22Rv1 (cell line): ENCODE data around the gene AKAP9.

Source experiments
- H3K27ac ChIP-seq: fragments of 450-650 bp; 2 replicates; pipeline ENCODE4 v1.5.1; 2017
- CTCF ChIP-seq: fragments of 450-650 bp; IDR thresholded peaks from 2 replicates; pipeline ENCODE4 v1.5.1; 2017; ENCODE audit warnings: mild to moderate bottlenecking
- ZFX ChIP-seq: fragments of 450-650 bp; IDR thresholded peaks from 2 replicates; pipeline ENCODE4 v1.6.1; 2017; ENCODE audit warnings: antibody characterized with exemption, borderline replicate concordance

AKAP9 gene

GRCh38 chr7:91993976-91994375 is 53.3 kb downstream of the AKAP9 start:
- no peak overlapping the region for H3K27ac ChIP-seq
- TF ChIP-seq ZFX, result no peak
- TF ChIP-seq CTCF, result no peak

- no peak overlapping the region for H3K27ac ChIP-seq
- no peak for TF ChIP-seq ZFX
- TF ChIP-seq CTCF, result no peak
These were observed 54.9 kb downstream of the AKAP9 start for GRCh38 chr7:91995391-91996105.

GRCh38 chr7:91999631-92000565 is 59.2 kb downstream of the AKAP9 start:
- TF ChIP-seq CTCF (no peak), ZFX (no peak)
- no peak overlapping the region for H3K27ac ChIP-seq

GRCh38 chr7:92002720-92003119 is 62.1 kb downstream of the AKAP9 start:
- TF ChIP-seq ZFX (no peak), CTCF (no peak)
- H3K27ac ChIP-seq, result no peak overlapping the region

GRCh38 chr7:92006046-92006445 is 65.4 kb downstream of the AKAP9 start:
- H3K27ac ChIP-seq, result no peak overlapping the region
- no peak for TF ChIP-seq ZFX

GRCh38 chr7:92010215-92010614 is 69.6 kb downstream of the AKAP9 start:
- TF ChIP-seq CTCF (no peak), ZFX (no peak)
- H3K27ac ChIP-seq, result no peak overlapping the region

GRCh38 chr7:92013611-92014010 is 72.9 kb downstream of the AKAP9 start:
- no peak overlapping the region for H3K27ac ChIP-seq
- TF ChIP-seq CTCF (no peak), ZFX (no peak)
